ENCODE measurements around the gene WASHC4.

Gene WASHC4

GRCh38 chr12:105200385-105200784 lies 92.9 kb downstream of the WASHC4 start:
- Histone ChIP-seq H3K27me3 (ENCODE audit: insufficient read depth, low read length) (no peaks in the 10 kb centered on the region), H3K9ac (ENCODE audit: low read length) (no peak overlapping the region), H3K79me1 (ENCODE audit: low read length) (no peaks in the 10 kb centered on the region), H3K36me3 (ENCODE audit: control insufficient read depth in 1 of 2, insufficient read depth in 2 of 2, low read length in 2 of 2) (peaks cover 38 to 63% of the 10 kb centered on the region in 2 experiments), H3K4me3 (ENCODE audit: low read depth, low read length) (no peak overlapping the region), H4K8ac (ENCODE audit: low read depth, low read length) (no peak overlapping the region), H3K9me3 (ENCODE audit: insufficient read depth, low read depth, low read length) (no peaks in the 10 kb centered on the region), H3K23ac (ENCODE audit: low read length) (no peak overlapping the region), H2AK5ac (ENCODE audit: low read length) (no peak overlapping the region), H3K14ac (ENCODE audit: low read length) (no peak overlapping the region), H2BK5ac (ENCODE audit: low read depth, low read length, poor library complexity) (no peak overlapping the region), H3K79me2 (ENCODE audit: control insufficient read depth, insufficient read depth, low read length, poor library complexity) (no peaks in the 10 kb centered on the region), H3K27ac (ENCODE audit: low read depth, low read length) (no peak overlapping the region), H2AFZ (ENCODE audit: insufficient read depth, low read length, poor library complexity) (no peak overlapping the region), H3K4me2 (ENCODE audit: low read length) (no peak overlapping the region), H2BK12ac (ENCODE audit: low read length) (no peak overlapping the region), H3K18ac (ENCODE audit: low read length) (no peak overlapping the region), H4K91ac (ENCODE audit: low read depth, low read length) (no peak overlapping the region), H4K12ac (ENCODE audit: low read depth, low read length) (no peak overlapping the region), H2BK120ac (ENCODE audit: insufficient read depth, low read length, poor library complexity) (no peak overlapping the region), H3K4ac (ENCODE audit: low read depth, low read length) (no peak overlapping the region), H3K4me1 (ENCODE audit: control insufficient read depth in 1 of 2, insufficient read depth in 2 of 2, low read length in 2 of 2) (peaks cover 0 to 5% of the 10 kb centered on the region in 2 experiments)
- no CpG with 5 or more reads among the region's 4 CpGs for WGBS (ENCODE audit: extremely low coverage, insufficient coverage, insufficient read length)
- DNase-seq, result no peak

GRCh38 chr12:105201299-105201698 lies 93.8 kb downstream of the WASHC4 start:
- Histone ChIP-seq H3K14ac (ENCODE audit: low read length) (no peak overlapping the region), H3K4me3 (ENCODE audit: low read depth, low read length) (no peak overlapping the region), H3K4me1 (ENCODE audit: control insufficient read depth in 1 of 2, insufficient read depth in 2 of 2, low read length in 2 of 2) (peaks cover 0 to 5% of the 10 kb centered on the region in 2 experiments), H2AFZ (ENCODE audit: insufficient read depth, low read length, poor library complexity) (no peak overlapping the region), H2BK12ac (ENCODE audit: low read length) (no peak overlapping the region), H3K18ac (ENCODE audit: low read length) (no peak overlapping the region), H4K12ac (ENCODE audit: low read depth, low read length) (no peak overlapping the region), H4K91ac (ENCODE audit: low read depth, low read length) (no peak overlapping the region), H2AK5ac (ENCODE audit: low read length) (no peak overlapping the region), H3K9ac (ENCODE audit: low read length) (no peak overlapping the region), H3K79me1 (ENCODE audit: low read length) (no peaks in the 10 kb centered on the region), H3K4me2 (ENCODE audit: low read length) (no peak overlapping the region), H3K4ac (ENCODE audit: low read depth, low read length) (no peak overlapping the region), H2BK5ac (ENCODE audit: low read depth, low read length, poor library complexity) (no peak overlapping the region), H3K27me3 (ENCODE audit: insufficient read depth, low read length) (no peaks in the 10 kb centered on the region), H3K79me2 (ENCODE audit: control insufficient read depth, insufficient read depth, low read length, poor library complexity) (no peaks in the 10 kb centered on the region), H3K27ac (ENCODE audit: low read depth, low read length) (no peak overlapping the region), H3K36me3 (ENCODE audit: control insufficient read depth in 1 of 2, insufficient read depth in 2 of 2, low read length in 2 of 2) (peaks cover 40 to 67% of the 10 kb centered on the region in 2 experiments), H4K8ac (ENCODE audit: low read depth, low read length) (no peak overlapping the region), H2BK120ac (ENCODE audit: insufficient read depth, low read length, poor library complexity) (no peak overlapping the region), H3K23ac (ENCODE audit: low read length) (no peak overlapping the region), H3K9me3 (ENCODE audit: insufficient read depth, low read depth, low read length) (peaks cover 3% of the 10 kb centered on the region)
- DNase-seq, result no peak
- no CpG with 5 or more reads among the region's 7 CpGs for WGBS (ENCODE audit: extremely low coverage, insufficient coverage, insufficient read length)

- no peak overlapping the region for H2AK5ac ChIP-seq (ENCODE audit: low read length)
- no peak overlapping the region for H2BK12ac ChIP-seq (ENCODE audit: low read length)
- no peak overlapping the region for H3K14ac ChIP-seq (ENCODE audit: low read length)
- H3K4me1 ChIP-seq (ENCODE audit: control insufficient read depth in 1 of 2, insufficient read depth in 2 of 2, low read length in 2 of 2), result peaks cover 0 to 5% of the 10 kb centered on the region in 2 experiments
- no peak overlapping the region for H3K18ac ChIP-seq (ENCODE audit: low read length)
- H2AFZ ChIP-seq (ENCODE audit: insufficient read depth, low read length, poor library complexity), result no peak overlapping the region
- no peak for DNase-seq
- peaks cover 3% of the 10 kb centered on the region for H3K9me3 ChIP-seq (ENCODE audit: insufficient read depth, low read depth, low read length)
- H3K27me3 ChIP-seq (ENCODE audit: insufficient read depth, low read length), result no peaks in the 10 kb centered on the region
- H2BK120ac ChIP-seq (ENCODE audit: insufficient read depth, low read length, poor library complexity), result no peak overlapping the region
- H3K4me3 ChIP-seq (ENCODE audit: low read depth, low read length), result no peak overlapping the region
- H3K36me3 ChIP-seq (ENCODE audit: control insufficient read depth in 1 of 2, insufficient read depth in 2 of 2, low read length in 2 of 2), result peaks cover 37 to 69% of the 10 kb centered on the region in 2 experiments
- WGBS (ENCODE audit: extremely low coverage, insufficient coverage, insufficient read length), result no CpG with 5 or more reads among the region's 6 CpGs
- no peak overlapping the region for H4K8ac ChIP-seq (ENCODE audit: low read depth, low read length)
- no peak overlapping the region for H3K9ac ChIP-seq (ENCODE audit: low read length)
- no peak overlapping the region for H3K27ac ChIP-seq (ENCODE audit: low read depth, low read length)
- no peak overlapping the region for H4K12ac ChIP-seq (ENCODE audit: low read depth, low read length)
- no peak overlapping the region for H3K4me2 ChIP-seq (ENCODE audit: low read length)
- H4K91ac ChIP-seq (ENCODE audit: low read depth, low read length), result no peak overlapping the region
- no peaks in the 10 kb centered on the region for H3K79me2 ChIP-seq (ENCODE audit: control insufficient read depth, insufficient read depth, low read length, poor library complexity)
- H2BK5ac ChIP-seq (ENCODE audit: low read depth, low read length, poor library complexity), result no peak overlapping the region
- H3K23ac ChIP-seq (ENCODE audit: low read length), result no peak overlapping the region
- H3K4ac ChIP-seq (ENCODE audit: low read depth, low read length), result no peak overlapping the region
- no peaks in the 10 kb centered on the region for H3K79me1 ChIP-seq (ENCODE audit: low read length)
Measured at GRCh38 chr12:105202202-105202601, 94.7 kb downstream of the WASHC4 start.

- no peak overlapping the region for H2BK120ac ChIP-seq (ENCODE audit: insufficient read depth, low read length, poor library complexity)
- peaks cover 2 to 5% of the 10 kb centered on the region in 2 experiments for H3K4me1 ChIP-seq (ENCODE audit: control insufficient read depth in 1 of 2, insufficient read depth in 2 of 2, low read length in 2 of 2)
- H2AK5ac ChIP-seq (ENCODE audit: low read length), result no peak overlapping the region
- H2AFZ ChIP-seq (ENCODE audit: insufficient read depth, low read length, poor library complexity), result no peak overlapping the region
- no peak overlapping the region for H3K4ac ChIP-seq (ENCODE audit: low read depth, low read length)
- no peak overlapping the region for H3K4me2 ChIP-seq (ENCODE audit: low read length)
- no peak overlapping the region for H4K8ac ChIP-seq (ENCODE audit: low read depth, low read length)
- DNase-seq, result no peak
- no peak overlapping the region for H2BK12ac ChIP-seq (ENCODE audit: low read length)
- H3K9ac ChIP-seq (ENCODE audit: low read length), result no peak overlapping the region
- H3K79me1 ChIP-seq (ENCODE audit: low read length), result no peaks in the 10 kb centered on the region
- peaks cover 30 to 55% of the 10 kb centered on the region in 2 experiments for H3K36me3 ChIP-seq (ENCODE audit: control insufficient read depth in 1 of 2, insufficient read depth in 2 of 2, low read length in 2 of 2)
- no peak overlapping the region for H2BK5ac ChIP-seq (ENCODE audit: low read depth, low read length, poor library complexity)
- H3K14ac ChIP-seq (ENCODE audit: low read length), result no peak overlapping the region
- no peak overlapping the region for H3K4me3 ChIP-seq (ENCODE audit: low read depth, low read length)
- H3K9me3 ChIP-seq (ENCODE audit: insufficient read depth, low read depth, low read length), result peaks cover 3% of the 10 kb centered on the region
- H3K18ac ChIP-seq (ENCODE audit: low read length), result no peak overlapping the region
- H3K27me3 ChIP-seq (ENCODE audit: insufficient read depth, low read length), result no peaks in the 10 kb centered on the region
- H3K23ac ChIP-seq (ENCODE audit: low read length), result no peak overlapping the region
- no CpG with 5 or more reads among the region's 8 CpGs for WGBS (ENCODE audit: extremely low coverage, insufficient coverage, insufficient read length)
- no peak overlapping the region for H4K12ac ChIP-seq (ENCODE audit: low read depth, low read length)
- H4K91ac ChIP-seq (ENCODE audit: low read depth, low read length), result no peak overlapping the region
- H3K27ac ChIP-seq (ENCODE audit: low read depth, low read length), result no peak overlapping the region
- H3K79me2 ChIP-seq (ENCODE audit: control insufficient read depth, insufficient read depth, low read length, poor library complexity), result no peaks in the 10 kb centered on the region
Measured at GRCh38 chr12:105204127-105204526, 96.6 kb downstream of the WASHC4 start.
